ENCODE results near the gene ABCC1. TPM values are rescaled to one million over a fixed set of nuclear protein-coding genes. Genes with fewer than 3 reads are reported as not detected.

ABCC1 gene
- total RNA-seq, 1 experiment from 2014 or later = 25.0 TPM

DNA sequence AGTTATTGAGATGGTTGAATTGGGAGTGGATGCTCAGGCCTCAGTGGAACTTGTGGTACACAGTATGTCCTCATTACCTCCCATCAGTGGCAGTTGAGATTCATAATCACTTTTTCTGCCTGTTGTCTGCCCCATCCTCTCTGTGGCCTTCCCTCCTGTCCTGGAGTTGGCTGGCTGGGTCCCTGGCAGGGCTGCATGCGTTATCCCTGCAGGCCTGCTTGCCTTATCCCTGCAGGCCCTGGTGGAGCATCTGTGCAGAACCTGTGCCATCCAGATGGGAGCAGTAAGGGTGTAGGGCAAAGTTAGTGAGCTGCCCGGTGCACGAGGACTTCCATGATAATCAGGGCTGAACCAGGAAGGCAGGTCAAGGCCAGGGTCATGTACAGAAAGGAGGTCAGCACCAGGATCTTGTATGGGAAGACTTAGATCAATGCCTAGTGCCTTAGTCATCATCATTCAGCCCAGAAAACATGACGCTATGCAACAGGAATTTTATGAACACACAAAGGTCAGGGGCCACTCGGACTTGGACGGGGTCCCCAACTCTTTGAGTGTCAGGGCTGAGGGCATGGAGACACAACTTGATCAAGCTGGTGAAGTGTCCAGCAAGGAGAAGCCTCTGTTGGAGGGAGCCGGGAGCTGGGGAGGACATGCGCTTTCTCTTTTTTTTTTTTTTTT, 47.2 kb downstream of the ABCC1 start:
- no peaks in the 10 kb centered on the region for H3K36me3 ChIP-seq (ENCODE audit: insufficient read depth, low read length, poor library complexity, severe bottlenecking)
- no peaks in the 10 kb centered on the region for H3K27me3 ChIP-seq (replicated peaks; ENCODE audit: insufficient read depth, low read depth, low read length, poor library complexity)
- no peak overlapping the region for H3K4me3 ChIP-seq (ENCODE audit: low read depth, low read length, poor library complexity, severe bottlenecking)
- H3K27ac ChIP-seq (ENCODE audit: low read depth, low read length, poor library complexity, severe bottlenecking) = no peak overlapping the region
- ChIA-PET POLR2A (ENCODE audit: low non-redundant PET) (interaction anchor here (0.7 kb wide), 1 partner anchor 495 kb away, joined by 9 read pairs; no protein-coding TSS in a partner anchor), CTCF (no interaction called here)
- no peak for DNase-seq (ENCODE audit: low spot score)
- no peaks in the 10 kb centered on the region for H3K9me3 ChIP-seq (ENCODE audit: low read depth, low read length, poor library complexity, severe bottlenecking)
- H3K4me1 ChIP-seq (ENCODE audit: insufficient read depth, low read length, poor library complexity, severe bottlenecking) = no peaks in the 10 kb centered on the region
- BruUV-seq (replicated peaks) = no TSS peak
- TF ChIP-seq EZH2 (IDR thresholded peaks at IDR 0.05; ENCODE audit: borderline replicate concordance, low read depth, low read length, poor library complexity, severe bottlenecking) (no peak), CTCF (conservative IDR thresholded peaks at IDR 0.05; ENCODE audit: low read depth, low read length) (no peak)
- intact Hi-C loops (cut with micrococcal nuclease; ENCODE audit: unreplicated experiment) = no loop called here

GRCh38 chr16:16000685-16001084, 51.3 kb downstream of the ABCC1 start:
- Histone ChIP-seq H3K27me3 (replicated peaks; ENCODE audit: insufficient read depth, low read depth, low read length, poor library complexity) (no peaks in the 10 kb centered on the region), H3K9me3 (ENCODE audit: low read depth, low read length, poor library complexity, severe bottlenecking) (no peaks in the 10 kb centered on the region), H3K4me3 (ENCODE audit: low read depth, low read length, poor library complexity, severe bottlenecking) (no peak overlapping the region), H3K36me3 (ENCODE audit: insufficient read depth, low read length, poor library complexity, severe bottlenecking) (no peaks in the 10 kb centered on the region), H3K4me1 (ENCODE audit: insufficient read depth, low read length, poor library complexity, severe bottlenecking) (peaks cover 9% of the 10 kb centered on the region), H3K27ac (ENCODE audit: low read depth, low read length, poor library complexity, severe bottlenecking) (no peak overlapping the region)
- intact Hi-C loops (cut with micrococcal nuclease; ENCODE audit: unreplicated experiment) = no loop called here
- ChIA-PET CTCF (no interaction called here), POLR2A (ENCODE audit: low non-redundant PET) (no interaction called here)
- TF ChIP-seq EZH2 (IDR thresholded peaks at IDR 0.05; ENCODE audit: borderline replicate concordance, low read depth, low read length, poor library complexity, severe bottlenecking) (no peak), CTCF (conservative IDR thresholded peaks at IDR 0.05; ENCODE audit: low read depth, low read length) (no peak)
- no TSS peak for BruUV-seq (replicated peaks)
- no peak for DNase-seq (ENCODE audit: low spot score)

- intact Hi-C loops (cut with micrococcal nuclease; ENCODE audit: unreplicated experiment) = no loop called here
- TF ChIP-seq EZH2 (IDR thresholded peaks at IDR 0.05; ENCODE audit: borderline replicate concordance, low read depth, low read length, poor library complexity, severe bottlenecking) (no peak), CTCF (conservative IDR thresholded peaks at IDR 0.05; ENCODE audit: low read depth, low read length) (no peak)
- Histone ChIP-seq H3K27ac (ENCODE audit: low read depth, low read length, poor library complexity, severe bottlenecking) (no peak overlapping the region), H3K4me3 (ENCODE audit: low read depth, low read length, poor library complexity, severe bottlenecking) (no peak overlapping the region), H3K9me3 (ENCODE audit: low read depth, low read length, poor library complexity, severe bottlenecking) (no peaks in the 10 kb centered on the region), H3K36me3 (ENCODE audit: insufficient read depth, low read length, poor library complexity, severe bottlenecking) (no peaks in the 10 kb centered on the region), H3K27me3 (replicated peaks; ENCODE audit: insufficient read depth, low read depth, low read length, poor library complexity) (no peaks in the 10 kb centered on the region), H3K4me1 (ENCODE audit: insufficient read depth, low read length, poor library complexity, severe bottlenecking) (peaks cover 9% of the 10 kb centered on the region)
- CTCF ChIA-PET = no interaction called here
- BruUV-seq (replicated peaks) = no TSS peak
- POLR2A ChIA-PET (ENCODE audit: low non-redundant PET) = no interaction called here
- DNase-seq (ENCODE audit: low spot score) = no peak
These were observed 52.3 kb downstream of the ABCC1 start for GRCh38 chr16:16001596-16002255.
